ENCODE measurements around the gene APBB2. TPM values are rescaled to one million over a fixed set of nuclear protein-coding genes. Genes with fewer than 3 reads are reported as not detected.

Gene APBB2
- 1 to 10 TPM; 1.5 to 1.7 TPM for total RNA-seq

DNA sequence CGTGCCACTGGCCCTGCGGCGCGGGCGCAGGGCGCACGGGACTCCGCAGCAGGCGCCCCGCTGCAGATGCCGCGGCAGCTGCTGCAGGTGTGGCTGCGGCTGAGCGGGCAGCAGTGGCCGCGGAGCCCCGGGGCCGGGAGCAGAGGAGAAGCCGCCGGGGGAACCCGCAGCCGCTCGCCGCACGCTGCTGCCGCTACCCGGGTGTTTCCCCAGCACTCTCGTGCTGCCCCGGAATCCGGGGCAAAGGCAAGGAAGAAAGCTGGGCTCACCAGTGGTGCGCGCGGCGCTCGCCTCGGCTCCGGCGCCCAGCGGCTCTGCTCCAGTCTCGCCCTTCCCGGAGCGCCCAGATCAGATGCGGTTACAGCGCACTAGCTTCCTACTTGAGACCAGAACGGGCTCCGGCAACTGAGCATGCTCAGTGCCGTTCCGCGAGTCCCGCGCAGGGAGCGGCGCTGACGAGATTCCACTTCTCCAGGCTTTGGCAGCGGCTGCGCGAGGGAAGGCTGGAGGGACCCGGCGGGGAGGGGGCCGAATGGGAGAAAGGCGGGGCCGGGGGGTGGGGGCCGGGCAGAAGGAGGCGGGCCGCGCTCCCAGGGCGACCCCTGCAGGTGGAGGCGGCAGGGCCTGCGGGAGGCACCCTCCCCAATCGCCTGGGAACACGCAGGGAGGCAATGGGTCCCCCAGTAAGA lies at the start of gene APBB2:
TSS of gene APBB2 (minus strand) at position 407 of the 689 bp plus-strand sequence. CDS start 181,288 bp downstream, outside the sequence.
- H3K27ac Mint-ChIP-seq, result no peak within 1 kb of the TSS
- peak within 1 kb of the TSS; percentile 76 for H3K4me3 Mint-ChIP-seq
- peaks cover 50% of the 10 kb centered on the region for H3K27me3 Mint-ChIP-seq
- DNase-seq, result peak; percentile 70
- no peaks in the 10 kb centered on the region for H3K36me3 Mint-ChIP-seq
- ChIA-PET POLR2A (no interaction called here), CTCF (interaction anchor here (0.6 to 2.4 kb wide), 4 partner anchors 16 to 289 kb away, joined by 3 to 11 read pairs (median 4); no protein-coding TSS in a partner anchor)
- no peaks in the 10 kb centered on the region for H3K9me3 Mint-ChIP-seq
- intact Hi-C loops (cut with micrococcal nuclease), result loop anchor here (1.0 to 10.0 kb wide), 4 partner anchors 238 to 449 kb away; no protein-coding TSS in a partner anchor
- H3K4me1 Mint-ChIP-seq (ENCODE audit: low read depth), result peaks cover 28% of the 10 kb centered on the region

DNA sequence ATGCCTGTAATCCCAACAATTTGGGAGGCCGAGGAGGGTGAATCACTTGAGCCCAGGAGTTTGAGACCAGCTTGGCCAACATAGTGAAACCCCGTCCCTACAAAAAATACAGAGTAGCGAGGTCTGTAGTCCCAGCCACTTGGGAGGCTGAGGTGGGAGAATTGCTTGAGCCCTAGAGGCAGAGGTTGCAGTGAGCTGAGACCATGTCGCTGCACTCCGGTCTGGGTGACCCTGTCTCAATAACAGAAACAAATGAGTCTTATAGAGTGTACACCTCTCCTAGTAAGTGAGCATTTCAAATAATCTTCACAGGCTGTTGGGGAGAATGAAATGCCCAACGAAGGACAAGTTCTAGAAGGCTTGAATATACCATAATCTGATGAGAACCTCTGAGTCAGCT lies 47.9 kb upstream of the APBB2 start:
- no peak overlapping the region for H3K4me3 Mint-ChIP-seq
- intact Hi-C loops (cut with micrococcal nuclease), result no loop called here
- ChIA-PET POLR2A (no interaction called here), CTCF (no interaction called here)
- H3K27me3 Mint-ChIP-seq, result peaks cover 24% of the 10 kb centered on the region
- H3K9me3 Mint-ChIP-seq, result no peaks in the 10 kb centered on the region
- no peak for DNase-seq
- peaks cover 8% of the 10 kb centered on the region for H3K4me1 Mint-ChIP-seq (ENCODE audit: low read depth)
- H3K36me3 Mint-ChIP-seq, result no peaks in the 10 kb centered on the region
- H3K27ac Mint-ChIP-seq, result no peak overlapping the region

DNA sequence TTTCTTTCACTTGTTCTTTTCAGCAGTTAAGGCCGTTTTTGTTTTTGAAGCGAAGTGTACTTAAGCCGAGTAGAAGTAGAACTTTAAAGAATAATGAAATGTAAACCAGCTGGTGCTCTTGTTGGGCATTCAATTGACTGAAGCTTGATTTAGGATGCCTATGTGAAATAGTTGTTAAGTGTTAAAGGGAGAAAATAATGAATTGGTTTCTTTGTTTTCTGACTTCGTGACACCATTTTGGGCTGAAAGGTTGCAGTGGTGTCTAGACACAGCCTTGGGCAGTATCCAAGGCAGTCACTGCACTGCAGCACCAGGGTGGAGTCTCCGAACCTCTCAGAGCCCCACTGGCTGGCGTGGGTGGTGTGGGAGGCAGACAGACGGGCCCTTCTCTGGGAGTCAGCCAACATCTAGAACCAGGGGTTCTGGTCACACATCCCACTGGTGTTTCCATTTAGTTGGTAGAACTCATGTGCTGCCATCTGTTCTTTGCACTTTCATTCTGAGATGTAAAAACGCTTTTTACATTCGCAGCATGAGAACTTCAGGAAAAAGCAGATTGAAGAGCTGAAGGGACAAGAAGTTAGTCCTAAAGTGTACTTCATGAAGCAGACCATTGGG lies 45.9 kb upstream of the APBB2 start:
- CTCF ChIA-PET, result interaction anchor here (2.0 kb wide), 1 partner anchor 21 kb away, joined by 8 read pairs; no protein-coding TSS in a partner anchor
- peaks cover 10% of the 10 kb centered on the region for H3K4me1 Mint-ChIP-seq (ENCODE audit: low read depth)
- peaks cover 39% of the 10 kb centered on the region for H3K27me3 Mint-ChIP-seq
- no peaks in the 10 kb centered on the region for H3K36me3 Mint-ChIP-seq
- intact Hi-C loops (cut with micrococcal nuclease), result no loop called here
- no peak overlapping the region for H3K27ac Mint-ChIP-seq
- no peaks in the 10 kb centered on the region for H3K9me3 Mint-ChIP-seq
- no peak overlapping the region for H3K4me3 Mint-ChIP-seq
- no peak for DNase-seq
- POLR2A ChIA-PET, result no interaction called here

DNA sequence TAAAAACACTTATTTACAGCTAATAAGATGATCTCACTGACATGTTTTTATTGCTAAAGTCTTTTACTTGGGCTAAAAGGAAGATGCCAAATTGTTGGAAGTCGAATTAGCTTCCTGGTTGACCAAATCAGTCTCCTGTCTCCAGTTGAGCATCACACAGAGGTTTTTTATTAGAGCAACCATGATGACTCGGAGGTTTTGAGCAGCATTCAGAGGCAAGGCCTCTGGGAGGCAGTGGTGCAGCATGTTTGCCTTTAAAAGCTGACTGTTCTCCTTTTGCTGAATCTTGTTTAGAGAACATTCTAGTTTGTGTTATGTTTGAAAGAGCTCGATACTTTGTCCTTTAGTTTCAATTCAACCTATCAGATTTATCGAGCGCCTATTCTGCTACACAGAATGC lies 44.4 kb upstream of the APBB2 start:
- peaks cover 10% of the 10 kb centered on the region for H3K4me1 Mint-ChIP-seq (ENCODE audit: low read depth)
- H3K27me3 Mint-ChIP-seq, result peaks cover 37% of the 10 kb centered on the region
- intact Hi-C loops (cut with micrococcal nuclease), result no loop called here

DNA sequence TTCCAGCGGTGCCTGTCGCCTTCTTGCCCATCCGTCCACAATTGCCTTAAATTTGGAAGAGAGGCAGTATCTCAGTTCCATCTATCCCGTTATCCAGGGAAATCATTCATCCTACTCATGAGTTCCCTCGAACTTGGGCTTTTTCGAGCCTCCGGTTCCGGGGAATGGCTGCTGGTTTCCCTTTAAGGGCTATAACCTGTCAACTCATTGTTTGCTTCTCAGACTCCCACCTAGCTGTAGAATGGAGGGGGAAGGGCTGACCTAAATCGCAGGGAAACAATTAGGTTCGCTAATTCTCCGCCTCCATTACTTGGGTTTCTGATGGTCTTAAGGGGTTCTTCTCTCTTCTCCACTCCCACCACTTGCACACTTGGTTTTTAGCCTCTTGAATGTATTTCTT lies 43.6 kb upstream of the APBB2 start:
- H3K4me3 Mint-ChIP-seq, result peak overlapping the region; percentile 62
- H3K36me3 Mint-ChIP-seq, result no peaks in the 10 kb centered on the region
- no peak overlapping the region for H3K27ac Mint-ChIP-seq
- H3K27me3 Mint-ChIP-seq, result peaks cover 35% of the 10 kb centered on the region
- CTCF ChIA-PET, result interaction anchor here (1.0 to 1.7 kb wide), 2 partner anchors 46 to 404 kb away, joined by 3 to 4 read pairs; no protein-coding TSS in a partner anchor
- POLR2A ChIA-PET, result interaction anchor here (0.6 kb wide), 1 partner anchor 12 kb away, joined by 3 read pairs; no protein-coding TSS in a partner anchor
- H3K4me1 Mint-ChIP-seq (ENCODE audit: low read depth), result peaks cover 10% of the 10 kb centered on the region
- intact Hi-C loops (cut with micrococcal nuclease), result no loop called here
- DNase-seq, result no peak
- H3K9me3 Mint-ChIP-seq, result no peaks in the 10 kb centered on the region

More for the DNA sequence above, 44.4 kb upstream of the APBB2 start:
- DNase-seq, result no peak
- ChIA-PET CTCF (interaction anchor here (1.0 to 2.0 kb wide), 3 partner anchors 22 to 403 kb away, joined by 3 to 8 read pairs (median 4); no protein-coding TSS in a partner anchor), POLR2A (no interaction called here)
- no peaks in the 10 kb centered on the region for H3K9me3 Mint-ChIP-seq
- no peaks in the 10 kb centered on the region for H3K36me3 Mint-ChIP-seq
- H3K27ac Mint-ChIP-seq, result no peak overlapping the region
- no peak overlapping the region for H3K4me3 Mint-ChIP-seq

DNA sequence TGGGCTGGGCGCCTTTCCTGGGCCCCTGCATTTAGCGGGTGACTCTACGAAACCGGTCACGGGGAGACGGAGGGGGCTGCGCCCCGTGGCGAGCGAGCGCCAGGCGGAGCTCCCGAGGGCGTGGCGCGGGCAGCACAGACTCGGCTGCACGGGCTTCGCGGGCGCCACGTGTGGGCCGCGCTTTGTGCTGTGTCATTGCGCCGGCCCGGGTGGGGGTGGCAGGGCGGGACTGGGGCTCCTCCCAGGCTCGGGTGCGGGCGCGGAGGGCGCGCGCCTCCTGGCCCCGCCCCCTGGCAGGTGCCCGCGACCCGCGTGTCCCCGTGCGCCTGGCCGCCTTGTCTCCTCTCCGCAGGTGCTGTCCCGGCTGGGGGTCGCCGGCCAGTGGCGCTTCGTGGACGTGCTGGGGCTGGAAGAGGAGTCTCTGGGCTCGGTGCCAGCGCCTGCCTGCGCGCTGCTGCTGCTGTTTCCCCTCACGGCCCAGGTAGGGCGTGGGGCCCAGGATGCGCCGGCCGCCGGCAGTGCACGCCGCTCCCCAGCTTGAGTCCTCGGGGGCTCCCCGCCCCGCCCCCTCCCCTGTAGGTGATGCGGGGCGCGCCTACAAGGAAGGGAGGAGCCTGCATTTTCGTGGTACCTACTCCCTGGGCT lies 43.0 kb upstream of the APBB2 start:
- Mint-ChIP-seq H3K27ac (no peak overlapping the region), H3K4me3 (peak overlapping the region; percentile 62), H3K4me1 (ENCODE audit: low read depth) (peaks cover 10% of the 10 kb centered on the region), H3K36me3 (no peaks in the 10 kb centered on the region), H3K9me3 (no peaks in the 10 kb centered on the region), H3K27me3 (peaks cover 35% of the 10 kb centered on the region)
- DNase-seq, result peak; percentile 46
- intact Hi-C loops (cut with micrococcal nuclease), result no loop called here
- ChIA-PET CTCF (interaction anchor here (1.7 kb wide), 1 partner anchor 404 kb away, joined by 4 read pairs; no protein-coding TSS in a partner anchor), POLR2A (interaction anchor here (0.5 kb wide), 1 partner anchor 1050 kb away, joined by 3 read pairs; no protein-coding TSS in a partner anchor)

DNA sequence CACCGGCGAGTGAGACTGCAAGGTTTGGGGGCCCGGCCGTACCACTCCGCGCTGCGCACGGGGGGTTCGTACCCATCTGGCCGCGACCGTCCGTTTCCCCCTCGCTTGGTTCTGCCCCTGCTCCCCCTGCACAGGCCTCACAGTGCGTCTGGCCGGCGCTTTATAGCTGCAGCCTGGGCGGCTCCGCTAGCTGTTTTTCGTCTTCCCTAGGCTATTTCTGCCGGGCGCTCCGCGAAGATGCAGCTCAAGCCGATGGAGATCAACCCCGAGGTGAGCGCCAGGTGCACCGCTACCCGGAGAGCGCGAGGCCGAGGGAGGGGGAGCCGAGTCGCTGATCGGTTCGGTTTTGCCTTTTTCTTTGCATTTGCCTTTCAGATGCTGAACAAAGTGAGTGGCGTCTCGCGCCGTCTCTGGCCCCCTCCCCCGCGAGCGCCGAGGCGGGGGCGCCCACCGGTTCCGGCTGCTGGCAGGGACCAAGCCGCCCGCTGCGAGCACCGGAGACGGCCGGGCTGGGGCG lies 42.5 kb upstream of the APBB2 start, which contains the start of gene UCHL1:
TSS of gene UCHL1 (plus strand) at position 189 of the 517 bp plus-strand sequence. CDS start at position 238, 49 bp downstream.
- Mint-ChIP-seq H3K4me1 (ENCODE audit: low read depth) (peaks cover 10% of the 10 kb centered on the region), H3K36me3 (no peaks in the 10 kb centered on the region), H3K4me3 (peak within 1 kb of the TSS; percentile 62), H3K27me3 (peaks cover 35% of the 10 kb centered on the region), H3K27ac (no peak within 1 kb of the TSS), H3K9me3 (no peaks in the 10 kb centered on the region)
- DNase-seq, result peak; percentile 9
- ChIA-PET POLR2A (interaction anchor here (0.5 kb wide), 1 partner anchor 1050 kb away, joined by 3 read pairs; no protein-coding TSS in a partner anchor), CTCF (no interaction called here)
- intact Hi-C loops (cut with micrococcal nuclease), result no loop called here

DNA sequence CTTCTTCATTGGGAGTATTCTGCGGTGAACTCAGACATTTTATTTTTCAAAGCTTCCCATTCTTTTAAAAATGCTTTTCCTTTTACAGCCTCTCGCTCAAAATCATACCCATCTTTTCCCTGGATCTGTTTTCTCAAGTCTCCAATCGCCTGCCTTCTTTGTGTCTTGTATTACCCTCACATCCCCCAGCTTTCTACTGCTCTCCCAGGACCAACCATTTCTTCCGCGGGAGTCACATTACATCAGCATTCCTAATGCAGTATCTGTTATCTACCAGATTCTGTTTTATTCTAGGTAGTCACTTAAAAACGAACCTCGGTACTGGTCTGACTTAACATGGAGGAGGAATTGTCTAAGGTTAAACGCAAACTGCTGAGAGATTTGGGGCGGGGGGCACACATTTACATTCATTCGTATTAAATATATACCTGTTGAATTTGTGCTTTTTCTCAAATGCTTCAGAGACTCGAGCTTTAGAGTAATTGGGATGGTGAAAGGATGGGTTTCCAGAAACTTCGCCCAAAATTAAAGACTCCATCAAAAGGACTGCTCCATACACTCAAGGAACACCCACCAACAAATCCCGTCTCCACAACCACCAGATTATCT lies 41.9 kb upstream of the APBB2 start:
- intact Hi-C loops (cut with micrococcal nuclease), result no loop called here
- Mint-ChIP-seq H3K27me3 (peaks cover 31% of the 10 kb centered on the region), H3K27ac (no peak overlapping the region), H3K9me3 (no peaks in the 10 kb centered on the region), H3K4me3 (no peak overlapping the region), H3K4me1 (ENCODE audit: low read depth) (peaks cover 10% of the 10 kb centered on the region), H3K36me3 (no peaks in the 10 kb centered on the region)
- no peak for DNase-seq
- ChIA-PET CTCF (interaction anchor here (1.3 kb wide), 1 partner anchor 347 kb away, joined by 3 read pairs; no protein-coding TSS in a partner anchor), POLR2A (no interaction called here)

DNA sequence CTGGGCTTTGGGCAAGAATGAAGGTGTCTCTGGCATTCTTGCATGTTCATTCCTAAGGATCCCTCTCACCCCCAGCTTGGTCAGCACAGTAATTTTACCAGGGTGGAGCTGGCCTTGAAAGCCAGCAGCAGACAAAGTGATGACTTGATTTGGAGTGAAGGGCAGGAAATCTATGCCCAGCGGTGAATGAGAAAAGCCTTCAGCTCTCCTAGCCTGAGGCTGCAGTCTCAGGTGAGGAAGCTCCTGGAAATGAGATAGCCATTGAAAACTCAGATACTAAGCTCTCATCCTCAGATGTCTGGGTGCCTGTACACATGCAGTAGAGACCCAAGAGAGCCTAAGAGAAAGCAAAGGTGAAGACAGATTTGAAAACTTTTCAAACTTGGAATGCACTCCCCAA lies 31.6 kb upstream of the APBB2 start:
- Mint-ChIP-seq H3K27me3 (peaks cover 7% of the 10 kb centered on the region), H3K4me1 (ENCODE audit: low read depth) (no peaks in the 10 kb centered on the region), H3K27ac (no peak overlapping the region), H3K9me3 (no peaks in the 10 kb centered on the region), H3K4me3 (no peak overlapping the region), H3K36me3 (no peaks in the 10 kb centered on the region)
- no peak for DNase-seq
- intact Hi-C loops (cut with micrococcal nuclease), result no loop called here
- CTCF ChIA-PET, result no interaction called here
- POLR2A ChIA-PET, result no interaction called here

DNA sequence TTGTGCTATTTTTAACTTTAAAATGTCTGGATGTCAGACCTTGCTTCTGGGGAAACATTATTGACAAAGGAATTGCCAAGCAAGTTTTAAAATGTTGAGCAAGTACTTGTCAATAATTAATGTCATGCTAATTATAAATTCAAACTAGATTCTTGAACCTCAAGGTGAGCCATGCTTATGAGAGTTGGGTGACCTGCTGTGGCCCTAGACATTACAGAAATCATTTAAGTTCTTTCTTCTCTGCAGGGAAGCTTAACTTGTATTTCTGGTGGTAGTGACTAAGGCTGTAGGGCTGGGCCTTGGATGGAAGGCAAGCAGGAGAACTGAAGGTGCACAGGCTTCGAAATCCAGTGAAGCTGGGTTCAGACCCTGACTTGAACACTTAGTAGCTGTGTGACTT lies 27.6 kb upstream of the APBB2 start:
- Mint-ChIP-seq H3K9me3 (no peaks in the 10 kb centered on the region), H3K36me3 (no peaks in the 10 kb centered on the region), H3K27me3 (peaks cover 3% of the 10 kb centered on the region), H3K4me1 (ENCODE audit: low read depth) (no peaks in the 10 kb centered on the region), H3K27ac (no peak overlapping the region), H3K4me3 (no peak overlapping the region)
- no peak for DNase-seq
- CTCF ChIA-PET, result interaction anchor here (0.6 kb wide), 1 partner anchor 329 kb away, joined by 5 read pairs; no protein-coding TSS in a partner anchor
- intact Hi-C loops (cut with micrococcal nuclease), result no loop called here
- POLR2A ChIA-PET, result no interaction called here

DNA sequence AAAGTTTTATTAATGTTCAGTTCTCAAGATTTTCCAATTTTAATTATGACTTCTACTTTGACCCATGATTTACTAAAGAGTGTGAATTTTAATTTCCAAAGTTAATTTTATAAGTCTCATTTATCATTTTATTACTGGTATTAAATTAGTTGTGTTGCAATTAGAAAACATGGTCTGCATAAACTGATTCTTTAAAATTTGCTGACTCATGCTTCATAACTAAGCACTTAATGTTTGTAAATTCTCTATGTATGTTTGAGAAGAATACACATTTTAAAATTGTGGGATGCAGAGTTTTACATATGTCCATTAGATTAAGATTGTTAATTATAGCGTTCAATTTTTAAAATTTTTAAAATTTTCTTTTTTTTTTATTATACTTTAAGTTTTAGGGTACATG lies 22.2 kb upstream of the APBB2 start:
- intact Hi-C loops (cut with micrococcal nuclease), result no loop called here
- DNase-seq, result no peak
- H3K27me3 Mint-ChIP-seq, result no peaks in the 10 kb centered on the region
- no peak overlapping the region for H3K27ac Mint-ChIP-seq
- no peaks in the 10 kb centered on the region for H3K9me3 Mint-ChIP-seq
- ChIA-PET CTCF (no interaction called here), POLR2A (no interaction called here)
- no peaks in the 10 kb centered on the region for H3K36me3 Mint-ChIP-seq
- no peak overlapping the region for H3K4me3 Mint-ChIP-seq
- no peaks in the 10 kb centered on the region for H3K4me1 Mint-ChIP-seq (ENCODE audit: low read depth)

Measured in activated CD4-positive, alpha-beta memory T cell treated with anti-CD3 and anti-CD28 coated beads for 36 hours (primary cell).